K562 (cell line): Measurements from ENCODE around the gene TJAP1. TPM values are rescaled to one million over a fixed set of nuclear protein-coding genes. Genes with fewer than 3 reads are reported as not detected.

ENCODE experiments used
- E4F1 ChIP-seq: fragments of 250-450 bp; sonication (Bioruptor Pico); IDR thresholded peaks from 2 replicates; pipeline ENCODE4 v1.5.0; 2021; ENCODE audit warnings: mild to moderate bottlenecking, borderline replicate concordance
- KAT7 ChIP-seq: sonication (generic); formaldehyde crosslinking; IDR thresholded peaks from 2 replicates; pipeline ENCODE4 v1.8.0; 2022; ENCODE audit warnings: missing genetic modification reagents, mild to moderate bottlenecking, borderline replicate concordance
- MBD1 ChIP-seq: fragments of 250-450 bp; sonication (Bioruptor Pico); IDR thresholded peaks from 2 replicates; pipeline ENCODE4 v1.8.0; 2022; ENCODE audit warnings: inconsistent platforms
- SMARCC2 ChIP-seq: fragments of 450-650 bp; IDR thresholded peaks from 2 replicates; pipeline ENCODE4 v1.6.1; 2017; ENCODE audit warnings: antibody characterized with exemption, moderate library complexity, mild to moderate bottlenecking, low read depth
- ZNF655 ChIP-seq: fragments of 250-450 bp; sonication (Bioruptor Pico); IDR thresholded peaks from 2 replicates; pipeline ENCODE4 v1.5.0; 2021
- polyA plus RNA-seq, 8 experiments: library from polyadenylated mRNA; depleted of rRNA in 4 of 8; stranded (reverse) in 5 of 8; unstranded in 3 of 8; fragments of >200 nt; fragmentation: Nextera tagmentation in 2 of 8; fragmentation: Illumina TruSeq in 1 of 8; extraction: Ambion mirVana in 2 of 8; extraction: Trizol in 1 of 8; gene quantifications; 2 replicates each; pipeline versions ENCODE4 v1.2.1 to v1.2.3, GENCODE V29; 2011 to 2014; ENCODE audit warnings: inconsistent platforms in 1 of 8, missing spikeins in 1 of 8
- total RNA-seq, 7 experiments: library from RNA; depleted of rRNA in 6 of 7; stranded (reverse); fragments of >200 nt in 6 of 7; fragmentation: Illumina TruSeq in 2 of 7; extraction: Trizol in 2 of 7; gene quantifications; 2 replicates each; pipeline versions ENCODE4 v1.2.1 to v1.2.3, GENCODE V29; 2011 to 2021; ENCODE audit warnings: low replicate concordance in 1 of 7
- TF ChIP-seq, protein P1 (sequence below): fragments of 200-600 bp; sonication (generic); IDR thresholded peaks from one replicate; pipeline ENCODE4 v1.6.1; 2012; ENCODE audit warnings: mild to moderate bottlenecking, low read depth, low read length, inconsistent platforms

Gene TJAP1
- total and polyA plus RNA-seq, 9 of the 15 experiments (the other 6 are each of a cell fraction or from before 2014, with no cell fraction given): 0.06 to 35.8 (median 16.2) TPM

- TF ChIP-seq, protein P1, sequence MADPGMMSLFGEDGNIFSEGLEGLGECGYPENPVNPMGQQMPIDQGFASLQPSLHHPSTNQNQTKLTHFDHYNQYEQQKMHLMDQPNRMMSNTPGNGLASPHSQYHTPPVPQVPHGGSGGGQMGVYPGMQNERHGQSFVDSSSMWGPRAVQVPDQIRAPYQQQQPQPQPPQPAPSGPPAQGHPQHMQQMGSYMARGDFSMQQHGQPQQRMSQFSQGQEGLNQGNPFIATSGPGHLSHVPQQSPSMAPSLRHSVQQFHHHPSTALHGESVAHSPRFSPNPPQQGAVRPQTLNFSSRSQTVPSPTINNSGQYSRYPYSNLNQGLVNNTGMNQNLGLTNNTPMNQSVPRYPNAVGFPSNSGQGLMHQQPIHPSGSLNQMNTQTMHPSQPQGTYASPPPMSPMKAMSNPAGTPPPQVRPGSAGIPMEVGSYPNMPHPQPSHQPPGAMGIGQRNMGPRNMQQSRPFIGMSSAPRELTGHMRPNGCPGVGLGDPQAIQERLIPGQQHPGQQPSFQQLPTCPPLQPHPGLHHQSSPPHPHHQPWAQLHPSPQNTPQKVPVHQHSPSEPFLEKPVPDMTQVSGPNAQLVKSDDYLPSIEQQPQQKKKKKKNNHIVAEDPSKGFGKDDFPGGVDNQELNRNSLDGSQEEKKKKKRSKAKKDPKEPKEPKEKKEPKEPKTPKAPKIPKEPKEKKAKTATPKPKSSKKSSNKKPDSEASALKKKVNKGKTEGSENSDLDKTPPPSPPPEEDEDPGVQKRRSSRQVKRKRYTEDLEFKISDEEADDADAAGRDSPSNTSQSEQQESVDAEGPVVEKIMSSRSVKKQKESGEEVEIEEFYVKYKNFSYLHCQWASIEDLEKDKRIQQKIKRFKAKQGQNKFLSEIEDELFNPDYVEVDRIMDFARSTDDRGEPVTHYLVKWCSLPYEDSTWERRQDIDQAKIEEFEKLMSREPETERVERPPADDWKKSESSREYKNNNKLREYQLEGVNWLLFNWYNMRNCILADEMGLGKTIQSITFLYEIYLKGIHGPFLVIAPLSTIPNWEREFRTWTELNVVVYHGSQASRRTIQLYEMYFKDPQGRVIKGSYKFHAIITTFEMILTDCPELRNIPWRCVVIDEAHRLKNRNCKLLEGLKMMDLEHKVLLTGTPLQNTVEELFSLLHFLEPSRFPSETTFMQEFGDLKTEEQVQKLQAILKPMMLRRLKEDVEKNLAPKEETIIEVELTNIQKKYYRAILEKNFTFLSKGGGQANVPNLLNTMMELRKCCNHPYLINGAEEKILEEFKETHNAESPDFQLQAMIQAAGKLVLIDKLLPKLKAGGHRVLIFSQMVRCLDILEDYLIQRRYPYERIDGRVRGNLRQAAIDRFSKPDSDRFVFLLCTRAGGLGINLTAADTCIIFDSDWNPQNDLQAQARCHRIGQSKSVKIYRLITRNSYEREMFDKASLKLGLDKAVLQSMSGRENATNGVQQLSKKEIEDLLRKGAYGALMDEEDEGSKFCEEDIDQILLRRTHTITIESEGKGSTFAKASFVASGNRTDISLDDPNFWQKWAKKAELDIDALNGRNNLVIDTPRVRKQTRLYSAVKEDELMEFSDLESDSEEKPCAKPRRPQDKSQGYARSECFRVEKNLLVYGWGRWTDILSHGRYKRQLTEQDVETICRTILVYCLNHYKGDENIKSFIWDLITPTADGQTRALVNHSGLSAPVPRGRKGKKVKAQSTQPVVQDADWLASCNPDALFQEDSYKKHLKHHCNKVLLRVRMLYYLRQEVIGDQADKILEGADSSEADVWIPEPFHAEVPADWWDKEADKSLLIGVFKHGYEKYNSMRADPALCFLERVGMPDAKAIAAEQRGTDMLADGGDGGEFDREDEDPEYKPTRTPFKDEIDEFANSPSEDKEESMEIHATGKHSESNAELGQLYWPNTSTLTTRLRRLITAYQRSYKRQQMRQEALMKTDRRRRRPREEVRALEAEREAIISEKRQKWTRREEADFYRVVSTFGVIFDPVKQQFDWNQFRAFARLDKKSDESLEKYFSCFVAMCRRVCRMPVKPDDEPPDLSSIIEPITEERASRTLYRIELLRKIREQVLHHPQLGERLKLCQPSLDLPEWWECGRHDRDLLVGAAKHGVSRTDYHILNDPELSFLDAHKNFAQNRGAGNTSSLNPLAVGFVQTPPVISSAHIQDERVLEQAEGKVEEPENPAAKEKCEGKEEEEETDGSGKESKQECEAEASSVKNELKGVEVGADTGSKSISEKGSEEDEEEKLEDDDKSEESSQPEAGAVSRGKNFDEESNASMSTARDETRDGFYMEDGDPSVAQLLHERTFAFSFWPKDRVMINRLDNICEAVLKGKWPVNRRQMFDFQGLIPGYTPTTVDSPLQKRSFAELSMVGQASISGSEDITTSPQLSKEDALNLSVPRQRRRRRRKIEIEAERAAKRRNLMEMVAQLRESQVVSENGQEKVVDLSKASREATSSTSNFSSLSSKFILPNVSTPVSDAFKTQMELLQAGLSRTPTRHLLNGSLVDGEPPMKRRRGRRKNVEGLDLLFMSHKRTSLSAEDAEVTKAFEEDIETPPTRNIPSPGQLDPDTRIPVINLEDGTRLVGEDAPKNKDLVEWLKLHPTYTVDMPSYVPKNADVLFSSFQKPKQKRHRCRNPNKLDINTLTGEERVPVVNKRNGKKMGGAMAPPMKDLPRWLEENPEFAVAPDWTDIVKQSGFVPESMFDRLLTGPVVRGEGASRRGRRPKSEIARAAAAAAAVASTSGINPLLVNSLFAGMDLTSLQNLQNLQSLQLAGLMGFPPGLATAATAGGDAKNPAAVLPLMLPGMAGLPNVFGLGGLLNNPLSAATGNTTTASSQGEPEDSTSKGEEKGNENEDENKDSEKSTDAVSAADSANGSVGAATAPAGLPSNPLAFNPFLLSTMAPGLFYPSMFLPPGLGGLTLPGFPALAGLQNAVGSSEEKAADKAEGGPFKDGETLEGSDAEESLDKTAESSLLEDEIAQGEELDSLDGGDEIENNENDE: no peak
- TF ChIP-seq E4F1 (CRISPR knock-in tag) (no peak), MBD1 (CRISPR knock-in tag) (no peak), KAT7 (no peak), ZNF655 (no peak), SMARCC2 (no peak)
Observed at GRCh38 chr6:43524483-43524961, 47.2 kb downstream of the TJAP1 start (continued).
